ENCODE measurements around the gene MTHFR.

MTHFR gene

GRCh38 chr1:11799099-11799498 is 6.7 kb downstream of the MTHFR start:
- DNase-seq (ENCODE audit: low read depth in 2 of 3, low spot score in 1 of 3): no peak

DNA sequence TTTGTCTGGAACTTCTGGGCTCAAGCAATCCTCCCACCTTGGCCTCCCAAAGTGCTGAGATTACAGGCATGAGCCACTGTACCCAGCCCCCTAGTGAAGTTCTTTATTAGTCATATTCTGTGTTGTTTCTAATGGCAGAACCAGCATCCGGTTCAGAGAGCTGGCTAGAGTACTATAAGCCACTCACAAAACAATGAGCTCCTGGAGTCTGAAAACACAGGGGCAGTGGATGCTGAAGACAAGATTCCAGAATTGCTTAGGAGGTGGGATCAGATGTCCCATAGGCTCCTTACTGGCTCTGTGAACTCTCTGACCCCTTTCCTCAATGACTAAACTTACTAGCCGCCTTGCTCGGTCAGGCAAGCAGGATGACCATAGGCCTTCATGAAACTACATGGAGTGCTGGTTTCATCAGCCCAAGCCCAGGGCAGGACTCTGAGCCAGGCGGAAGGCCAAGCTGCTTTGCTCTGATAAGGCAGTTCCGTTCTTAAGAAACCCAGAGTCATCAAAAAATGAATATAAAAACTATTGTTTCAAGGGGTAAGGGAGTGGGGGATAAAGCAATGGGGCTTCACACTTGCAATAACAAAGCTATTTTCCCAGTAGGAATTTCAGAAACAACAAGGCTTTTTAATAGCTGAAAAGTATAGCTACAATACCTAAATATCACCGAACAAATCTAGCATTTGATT is 8.1 kb downstream of the MTHFR start:
- no peak for DNase-seq (ENCODE audit: low read depth in 2 of 3, low spot score in 1 of 3)

DNA sequence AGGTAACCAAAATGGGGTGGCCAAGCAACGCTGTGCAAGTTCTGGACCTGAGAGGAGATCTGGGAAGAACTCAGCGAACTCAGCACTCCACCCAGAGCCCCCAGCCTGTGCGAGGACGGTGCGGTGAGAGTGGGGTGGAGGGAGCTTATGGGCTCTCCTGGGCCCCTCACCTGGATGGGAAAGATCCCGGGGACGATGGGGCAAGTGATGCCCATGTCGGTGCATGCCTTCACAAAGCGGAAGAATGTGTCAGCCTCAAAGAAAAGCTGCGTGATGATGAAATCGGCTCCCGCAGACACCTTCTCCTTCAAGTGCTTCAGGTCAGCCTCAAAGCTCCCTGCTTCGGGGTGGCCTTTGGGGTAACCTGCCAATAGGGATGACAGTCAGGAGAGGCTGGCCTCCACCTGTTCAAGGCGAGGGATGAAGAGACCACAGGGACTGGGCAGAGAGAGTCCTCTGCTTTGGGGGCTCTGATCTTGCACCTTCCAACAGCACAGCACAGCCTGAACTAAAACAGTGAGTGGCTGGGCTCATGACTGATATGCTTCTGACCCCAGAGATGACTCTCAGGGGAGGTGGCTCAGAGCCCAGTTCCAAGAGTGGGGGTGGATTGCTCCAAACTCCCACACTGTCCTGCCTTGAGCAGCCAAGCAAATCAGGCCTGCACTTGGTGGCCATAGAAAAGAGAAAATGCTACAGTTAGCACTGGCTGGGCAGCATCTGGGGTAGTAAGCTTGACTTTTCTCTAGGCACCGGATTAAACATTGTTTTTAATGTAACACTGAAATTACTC is 9.5 kb downstream of the MTHFR start:
- DNase-seq (ENCODE audit: low read depth in 2 of 3, low spot score in 1 of 3): no peak

GRCh38 chr1:11795238-11795890 is 10.4 kb downstream of the MTHFR start:
- DNase-seq (ENCODE audit: low read depth in 2 of 3, low spot score in 1 of 3): no peak

- no peak for DNase-seq (ENCODE audit: low read depth in 2 of 3, low spot score in 1 of 3)
Measured at GRCh38 chr1:11794446-11795237, 11.1 kb downstream of the MTHFR start.

- DNase-seq (ENCODE audit: low read depth in 2 of 3, low spot score in 1 of 3): no peak
Measured at GRCh38 chr1:11793819-11794218, 11.9 kb downstream of the MTHFR start.

DNA sequence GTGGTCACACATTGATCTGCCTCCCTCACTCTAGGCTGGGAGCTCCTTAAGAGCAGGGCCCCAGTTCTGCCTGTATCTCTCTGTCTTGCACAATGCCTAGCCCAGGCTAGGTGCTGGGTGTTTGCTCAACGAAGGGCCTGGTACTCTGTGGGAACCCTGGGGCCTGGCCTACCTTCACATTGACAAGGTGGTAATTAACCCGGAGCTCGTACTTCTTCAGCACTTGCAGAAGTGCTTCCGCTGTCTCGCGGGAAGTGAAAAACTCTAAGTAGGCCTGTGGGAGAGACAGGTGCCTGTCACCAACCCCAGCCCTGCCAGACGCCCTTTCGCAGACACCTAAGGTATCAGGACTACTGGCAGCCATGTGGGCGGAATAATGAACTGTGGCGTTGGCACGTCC is 13.7 kb downstream of the MTHFR start:
- no peak for DNase-seq (ENCODE audit: low read depth in 2 of 3, low spot score in 1 of 3)

- DNase-seq (ENCODE audit: low read depth in 2 of 3, low spot score in 1 of 3): no peak
Measured at GRCh38 chr1:11790880-11791715, 14.7 kb downstream of the MTHFR start.

- no peak for DNase-seq (ENCODE audit: low read depth in 2 of 3, low spot score in 1 of 3)
Measured at GRCh38 chr1:11790101-11790879, 15.5 kb downstream of the MTHFR start.

- no peak for DNase-seq (ENCODE audit: low read depth in 2 of 3, low spot score in 1 of 3)
Measured at GRCh38 chr1:11789126-11790067, 16.4 kb downstream of the MTHFR start.

DNA sequence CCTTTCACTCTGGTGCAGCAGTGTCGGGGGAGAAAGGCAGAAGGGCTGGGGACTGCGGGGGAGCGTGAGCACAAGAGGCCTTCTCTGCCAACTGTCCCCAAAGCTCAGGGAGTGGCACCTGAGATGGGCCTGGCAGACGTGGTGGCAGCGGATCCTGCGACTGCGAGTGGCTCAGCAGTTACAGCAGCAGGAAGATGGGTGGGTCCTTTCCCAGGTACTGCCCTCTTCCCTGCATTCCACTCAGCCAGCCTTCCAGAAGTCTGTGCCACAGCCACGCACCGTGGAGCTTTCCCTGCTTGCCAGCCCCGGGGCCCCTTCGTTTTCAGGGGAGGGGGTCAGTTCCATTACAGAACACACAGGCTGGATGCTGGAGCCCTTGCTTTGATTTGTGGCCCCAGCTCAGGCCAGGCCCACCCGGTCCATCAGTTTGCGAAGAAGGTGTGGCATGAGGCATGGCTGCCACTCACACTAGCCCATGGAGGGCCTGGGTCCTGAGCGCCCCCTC is 17.2 kb downstream of the MTHFR start:
- DNase-seq (ENCODE audit: low read depth in 2 of 3, low spot score in 1 of 3): no peak

DNA sequence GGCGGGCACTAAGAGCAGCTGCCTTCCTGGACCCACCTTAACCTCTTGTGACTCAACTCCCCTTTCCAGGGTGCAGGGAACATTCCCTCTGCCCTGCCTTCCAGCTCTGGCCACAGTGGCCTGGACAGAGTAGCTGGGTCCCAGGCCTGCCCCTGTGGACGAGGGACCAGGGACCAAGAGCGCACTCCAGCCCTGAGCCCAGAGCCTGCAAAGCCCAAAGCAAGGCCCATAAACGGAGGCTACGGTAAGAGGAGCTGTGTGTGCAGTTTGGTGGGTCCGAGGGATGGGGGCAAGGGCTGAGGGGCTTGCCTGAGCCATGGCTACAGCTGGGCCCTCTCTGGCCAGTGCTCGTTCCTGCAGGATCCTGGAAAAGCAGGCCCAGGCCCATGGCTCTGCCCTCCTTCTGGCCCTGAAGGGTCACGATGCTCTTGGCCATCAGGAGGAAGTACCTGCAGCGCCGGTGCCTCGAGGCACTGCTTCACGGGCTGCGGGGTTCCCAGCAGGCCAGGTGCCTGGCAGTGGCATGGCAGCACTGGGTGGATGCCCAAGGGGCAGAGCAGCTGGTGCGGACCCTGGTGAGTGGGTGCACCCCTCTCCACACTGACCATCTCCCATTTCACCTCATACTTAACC is 17.8 kb downstream of the MTHFR start:
- no peak for DNase-seq (ENCODE audit: low read depth in 2 of 3, low spot score in 1 of 3)

- no peak for DNase-seq (ENCODE audit: low read depth in 2 of 3, low spot score in 1 of 3)
Measured at GRCh38 chr1:11787251-11787803, 18.4 kb downstream of the MTHFR start.

- no peak for DNase-seq (ENCODE audit: low read depth in 2 of 3, low spot score in 1 of 3)
Measured at GRCh38 chr1:11786168-11786567, 19.6 kb downstream of the MTHFR start.

DNA sequence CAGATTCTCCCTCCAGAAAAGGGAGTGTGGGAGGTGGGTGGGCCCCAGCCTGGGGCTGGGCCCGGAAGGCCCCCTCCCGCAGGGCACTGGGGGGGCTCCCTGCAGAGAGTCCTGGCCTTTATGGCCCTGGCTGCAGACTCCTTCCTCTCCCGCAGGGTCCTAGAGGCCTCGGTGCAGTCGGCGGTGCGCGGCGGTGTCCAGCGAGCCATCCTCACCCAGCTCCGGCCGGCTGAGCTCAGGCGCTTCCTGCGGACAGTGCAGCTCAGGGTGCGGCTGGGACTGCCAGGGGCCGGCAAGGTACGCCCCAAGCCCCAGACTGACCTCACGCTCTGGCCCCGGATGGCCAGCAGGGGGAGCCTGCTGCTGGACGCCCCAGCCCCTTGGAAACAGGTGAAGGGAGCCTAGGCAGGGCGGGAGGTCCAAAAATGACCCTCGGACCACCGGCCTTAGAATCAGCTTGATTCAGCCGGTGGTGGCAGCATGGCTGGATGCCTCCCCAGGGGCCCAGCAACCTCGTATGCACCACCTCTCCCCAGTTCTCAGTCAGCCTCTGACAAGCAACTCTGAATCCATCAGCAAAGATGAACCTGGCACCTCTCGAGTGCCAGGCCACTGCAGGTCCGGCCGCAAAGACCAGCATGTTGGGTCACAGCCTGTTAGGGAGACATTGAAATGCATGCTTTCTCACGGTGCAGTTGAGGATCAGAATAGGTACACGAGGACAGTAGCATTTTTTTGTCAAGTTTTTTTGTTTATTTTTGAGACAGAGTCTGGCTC is 20.6 kb downstream of the MTHFR start:
- DNase-seq (ENCODE audit: low read depth in 2 of 3, low spot score in 1 of 3): peak in 1 of 3 donors; percentile 38

- no peak for DNase-seq (ENCODE audit: low read depth in 2 of 3, low spot score in 1 of 3)
Measured at GRCh38 chr1:11784256-11784992, 21.3 kb downstream of the MTHFR start.

Measured in stimulated activated CD4-positive, alpha-beta T cell treated with anti-CD3 and anti-CD28 coated beads, Interleukin-12 subunit alpha, Interleukin-12 subunit beta, amount 100 ng/mL, for 48 hours (primary cell).